ENCODE results near the gene SORBS2.

The SORBS2 gene

DNA sequence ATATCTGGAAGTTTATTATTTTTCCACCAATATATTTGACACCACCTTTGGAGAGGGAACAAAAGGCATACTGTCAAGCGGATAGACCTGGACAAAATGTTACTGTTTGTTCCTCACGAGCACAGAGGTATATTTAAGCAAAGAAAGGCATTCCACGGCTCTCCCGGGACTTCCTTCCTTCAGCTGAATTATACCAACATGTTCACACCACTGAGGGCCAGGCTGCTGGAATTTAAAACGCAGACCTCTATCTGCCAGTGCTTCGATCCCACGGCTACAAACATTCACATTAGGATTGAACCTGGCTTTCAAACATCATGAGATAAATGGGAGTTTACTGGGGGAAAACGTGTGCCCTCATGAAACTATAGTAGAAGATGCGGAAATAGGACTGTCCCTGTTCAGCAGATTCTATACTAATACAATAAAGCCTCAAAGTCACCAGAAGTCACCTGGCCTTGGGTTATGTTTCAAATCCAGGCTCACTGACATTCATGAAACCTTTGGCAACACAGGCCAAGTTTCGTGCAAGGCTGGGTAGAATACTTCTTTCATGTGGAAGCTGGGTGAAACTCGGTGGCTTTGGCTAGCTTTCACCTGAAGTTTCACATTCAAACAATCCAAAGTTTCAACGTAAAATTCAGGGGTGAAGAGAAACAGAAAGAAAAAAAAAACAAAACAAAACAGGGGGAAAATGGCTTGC, 39.5 kb downstream of the SORBS2 start:
- TF ChIP-seq, protein P1, sequence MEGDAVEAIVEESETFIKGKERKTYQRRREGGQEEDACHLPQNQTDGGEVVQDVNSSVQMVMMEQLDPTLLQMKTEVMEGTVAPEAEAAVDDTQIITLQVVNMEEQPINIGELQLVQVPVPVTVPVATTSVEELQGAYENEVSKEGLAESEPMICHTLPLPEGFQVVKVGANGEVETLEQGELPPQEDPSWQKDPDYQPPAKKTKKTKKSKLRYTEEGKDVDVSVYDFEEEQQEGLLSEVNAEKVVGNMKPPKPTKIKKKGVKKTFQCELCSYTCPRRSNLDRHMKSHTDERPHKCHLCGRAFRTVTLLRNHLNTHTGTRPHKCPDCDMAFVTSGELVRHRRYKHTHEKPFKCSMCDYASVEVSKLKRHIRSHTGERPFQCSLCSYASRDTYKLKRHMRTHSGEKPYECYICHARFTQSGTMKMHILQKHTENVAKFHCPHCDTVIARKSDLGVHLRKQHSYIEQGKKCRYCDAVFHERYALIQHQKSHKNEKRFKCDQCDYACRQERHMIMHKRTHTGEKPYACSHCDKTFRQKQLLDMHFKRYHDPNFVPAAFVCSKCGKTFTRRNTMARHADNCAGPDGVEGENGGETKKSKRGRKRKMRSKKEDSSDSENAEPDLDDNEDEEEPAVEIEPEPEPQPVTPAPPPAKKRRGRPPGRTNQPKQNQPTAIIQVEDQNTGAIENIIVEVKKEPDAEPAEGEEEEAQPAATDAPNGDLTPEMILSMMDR (IDR thresholded peaks at IDR 0.05; ENCODE audit: extremely low read depth, missing control alignments), result no peak
- no peak for DNase-seq (ENCODE audit: low spot score)

DNA sequence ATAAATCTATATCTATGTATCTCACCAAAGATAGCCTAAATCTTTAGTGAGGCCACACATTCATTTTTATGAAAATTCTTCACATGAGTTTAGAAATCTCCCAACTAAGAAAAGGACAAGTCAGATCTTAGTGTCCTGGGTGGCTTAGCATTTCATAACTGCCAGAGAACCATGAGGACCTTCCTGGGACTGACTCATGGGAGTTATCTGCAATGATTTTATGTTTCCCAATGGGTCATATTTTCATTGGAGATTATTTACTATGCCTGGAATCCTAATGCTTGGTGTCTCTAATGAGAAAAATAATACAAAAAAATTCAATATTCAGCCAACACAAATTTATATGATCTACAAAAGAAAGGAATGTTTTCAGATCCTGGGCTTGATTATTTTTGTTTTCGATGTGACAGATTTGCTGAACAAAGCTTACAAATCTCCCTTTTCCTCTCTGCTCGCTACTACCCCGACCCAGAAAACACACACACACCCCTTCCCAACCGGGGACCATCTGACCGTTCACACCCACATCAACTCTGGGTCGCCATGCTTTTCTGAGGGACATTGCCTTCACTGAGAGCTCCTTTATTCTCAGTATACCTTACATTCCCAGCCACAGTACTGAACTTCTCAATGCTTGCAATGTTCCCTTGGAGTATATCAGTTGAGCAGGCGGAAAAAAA, 40.1 kb downstream of the SORBS2 start:
- no peak for DNase-seq (ENCODE audit: low spot score)
- TF ChIP-seq, protein P1 (IDR thresholded peaks at IDR 0.05; ENCODE audit: extremely low read depth, missing control alignments), result no peak

DNA sequence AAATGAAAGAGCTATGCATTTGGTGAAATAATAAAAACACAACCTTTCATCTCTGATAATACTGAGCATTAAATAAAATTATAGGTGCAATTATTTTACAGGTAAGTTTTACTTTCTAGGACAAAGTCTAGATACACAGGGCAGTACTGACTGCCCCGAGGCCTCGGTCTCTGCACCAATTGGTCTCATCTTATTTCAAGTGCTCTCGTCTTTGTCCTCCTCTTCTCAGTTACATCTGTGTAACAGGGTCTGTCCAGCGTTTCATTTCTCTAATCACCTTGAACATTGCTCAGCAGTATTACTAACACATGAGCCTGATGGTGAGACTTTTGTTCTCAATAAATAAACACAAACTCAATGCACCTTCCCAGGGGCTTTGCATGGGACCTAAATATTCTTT, 44.5 kb downstream of the SORBS2 start:
- TF ChIP-seq, protein P1 (IDR thresholded peaks at IDR 0.05; ENCODE audit: extremely low read depth, missing control alignments), result no peak
- no peak for DNase-seq (ENCODE audit: low spot score)

DNA sequence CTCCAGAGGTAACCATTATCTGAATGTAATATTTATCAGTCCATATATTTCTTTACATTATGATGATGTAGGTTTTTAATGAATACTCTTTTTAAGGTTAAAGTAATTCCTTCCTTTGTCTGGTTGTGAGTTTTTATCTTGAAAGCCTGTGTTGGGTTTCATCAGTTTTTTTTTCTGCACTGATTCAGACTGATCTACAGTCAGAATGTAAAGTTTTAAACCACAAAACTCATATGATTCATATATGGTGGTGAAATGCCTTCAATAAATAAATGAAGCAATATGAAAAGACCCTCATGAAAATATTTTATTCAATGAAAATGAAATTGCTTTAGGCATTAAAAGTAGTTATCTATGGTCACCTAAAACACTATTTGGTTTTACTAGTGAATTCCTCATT, 47.1 kb downstream of the SORBS2 start:
- no peak for DNase-seq (ENCODE audit: low spot score)
- TF ChIP-seq, protein P1 (IDR thresholded peaks at IDR 0.05; ENCODE audit: extremely low read depth, missing control alignments), result no peak

DNA sequence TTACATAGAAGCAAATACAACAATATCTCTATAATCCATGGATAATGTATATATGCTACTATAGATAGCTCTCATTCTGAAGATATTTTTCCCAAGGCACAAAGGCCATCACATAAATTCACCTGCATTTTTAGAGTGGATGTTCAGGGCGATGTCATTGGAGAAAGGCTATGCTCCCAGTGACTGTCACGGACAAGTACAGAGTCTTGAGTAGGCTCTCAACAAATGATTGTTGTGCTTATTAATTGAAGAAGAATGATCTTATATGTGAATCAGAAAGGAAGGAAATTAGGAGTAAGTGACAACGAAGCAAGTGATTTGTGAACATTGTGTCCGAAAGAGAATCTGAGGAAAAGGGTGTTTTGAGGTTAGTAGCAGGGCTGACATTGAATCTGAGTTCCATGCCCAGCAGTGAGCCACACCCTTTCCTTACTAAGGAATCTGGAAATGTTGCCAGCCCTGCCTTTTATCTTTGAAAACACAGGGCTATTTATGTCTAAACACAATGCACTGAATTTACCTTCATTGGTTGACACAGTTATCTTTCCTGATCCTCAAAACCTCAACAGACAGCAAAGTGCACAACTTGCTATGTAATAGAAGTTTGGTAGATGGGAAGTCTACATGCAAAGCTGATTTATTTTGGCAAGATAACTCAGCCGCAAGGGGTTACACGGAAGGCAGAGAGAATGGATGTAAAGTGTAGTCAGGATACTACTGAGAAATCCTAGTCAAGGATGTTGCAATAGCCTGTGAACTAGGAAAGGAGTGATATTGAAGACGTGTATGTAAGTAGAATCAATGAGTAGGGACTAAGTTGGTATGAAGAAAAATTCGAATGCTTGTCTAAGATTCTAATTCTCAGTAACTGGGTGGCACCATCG, 50.4 kb downstream of the SORBS2 start:
- no peak for DNase-seq (ENCODE audit: low spot score)
- TF ChIP-seq, protein P1 (IDR thresholded peaks at IDR 0.05; ENCODE audit: extremely low read depth, missing control alignments), result no peak

DNA sequence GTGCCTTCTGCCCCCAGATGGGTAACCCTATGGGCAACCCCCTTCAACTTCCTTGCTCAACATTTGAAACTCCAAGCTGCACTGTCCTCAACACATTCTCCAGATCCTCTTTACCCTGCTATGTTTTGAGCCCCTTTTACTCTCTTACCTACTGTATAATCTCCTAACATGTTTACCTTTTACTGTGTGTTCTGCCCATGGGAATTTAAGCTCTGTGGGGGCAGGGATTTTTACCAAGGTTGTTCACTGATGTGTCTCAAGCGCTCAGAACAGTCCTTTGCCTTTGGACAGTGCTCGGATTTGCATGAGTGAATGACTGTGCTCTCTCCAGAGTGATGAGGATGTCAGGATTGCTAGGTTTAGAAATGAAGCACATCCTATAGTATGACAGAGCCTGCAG, 53.2 kb downstream of the SORBS2 start:
- no peak for DNase-seq (ENCODE audit: low spot score)
- TF ChIP-seq, protein P1 (IDR thresholded peaks at IDR 0.05; ENCODE audit: extremely low read depth, missing control alignments), result no peak

DNA sequence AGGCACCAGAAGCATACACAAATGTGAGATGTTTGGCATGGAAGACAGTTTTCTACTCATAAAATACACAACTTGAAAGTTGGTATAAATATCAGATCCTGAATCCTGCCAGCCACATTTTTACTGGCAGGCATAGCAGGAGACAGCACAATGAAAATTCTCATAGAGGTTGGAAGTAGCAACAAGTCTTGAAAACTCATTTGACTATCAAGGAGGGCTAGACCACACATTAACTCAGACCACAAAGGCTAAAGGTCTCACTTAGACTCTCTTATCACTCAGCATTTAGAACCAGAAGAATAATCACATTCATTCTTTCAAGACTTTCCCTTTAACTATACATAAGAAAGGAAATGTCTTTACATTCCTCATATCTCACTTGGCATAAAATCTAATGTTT, 56.5 kb downstream of the SORBS2 start:
- DNase-seq (ENCODE audit: low spot score), result no peak
- TF ChIP-seq, protein P1 (IDR thresholded peaks at IDR 0.05; ENCODE audit: extremely low read depth, missing control alignments), result no peak
